HUES6 (cell line): ENCODE data around the gene CYP4F2.
"Not testable (repeated sequence)": the region's sequence is repeated elsewhere in the genome, so short reads cannot be mapped to it uniquely, and the experiment has no call there.

Experiments used
- H3K27ac ChIP-seq: 2 replicates; pipeline ENCODE4 v1.7.0; 2013; ENCODE audit warnings: low read depth, mild to moderate bottlenecking, low read length, inconsistent platforms
- H3K27me3 ChIP-seq: 2 replicates; pipeline ENCODE4 v1.6.1; 2013; ENCODE audit warnings: low read length; ENCODE audit not compliant: control insufficient read depth, insufficient read depth
- H3K36me3 ChIP-seq: 2 replicates; pipeline ENCODE4 v1.6.1; 2013; ENCODE audit warnings: low read length; ENCODE audit not compliant: control insufficient read depth, insufficient read depth
- H3K4me1 ChIP-seq: 2 replicates; pipeline ENCODE4 v1.6.1; 2013; ENCODE audit warnings: low read length; ENCODE audit not compliant: control insufficient read depth, insufficient read depth
- H3K4me3 ChIP-seq: 2 replicates; pipeline ENCODE4 v1.5.1; 2013; ENCODE audit warnings: low read depth, low read length
- H3K9ac ChIP-seq: one replicate; pipeline ENCODE4 v1.6.1; 2013; ENCODE audit warnings: mild to moderate bottlenecking, low read length
- H3K9me3 ChIP-seq: 2 replicates; pipeline ENCODE4 v1.6.1; 2013; ENCODE audit warnings: low read depth, low read length; ENCODE audit not compliant: control insufficient read depth, insufficient read depth

Gene CYP4F2

GRCh38 chr19:15860522-15860921, 37.4 kb downstream of the CYP4F2 start:
- Histone ChIP-seq H3K36me3 (no peaks in the 10 kb centered on the region), H3K27me3 (no peaks in the 10 kb centered on the region; the same call in 1 of the 2 replicates), H3K27ac (no peak overlapping the region), H3K4me3 (no peak overlapping the region), H3K4me1 (peaks cover 2% of the 10 kb centered on the region; the same call in 1 of the 2 replicates), H3K9me3 (no peaks in the 10 kb centered on the region; the same call in 1 of the 2 replicates), H3K9ac (no peak overlapping the region)

- H3K9me3 ChIP-seq: no peaks in the 10 kb centered on the region; the same call in 1 of the 2 replicates
- no peak overlapping the region for H3K27ac ChIP-seq
- no peak overlapping the region for H3K9ac ChIP-seq
Observed at GRCh38 chr19:15859187-15859586, 38.7 kb downstream of the CYP4F2 start.

GRCh38 chr19:15850385-15850784, 47.5 kb downstream of the CYP4F2 start:
- peaks cover 11% of the 10 kb centered on the region for H3K9me3 ChIP-seq
- H3K27ac ChIP-seq: no peak overlapping the region
- no peak overlapping the region for H3K9ac ChIP-seq
- H3K27me3 ChIP-seq: no peaks in the 10 kb centered on the region
- no peaks in the 10 kb centered on the region for H3K36me3 ChIP-seq
- no peaks in the 10 kb centered on the region for H3K4me1 ChIP-seq
- H3K4me3 ChIP-seq: no peak overlapping the region

More at GRCh38 chr19:15859187-15859586, 38.7 kb downstream of the CYP4F2 start:
- Histone ChIP-seq H3K4me1 (peaks cover 2% of the 10 kb centered on the region; the same call in 1 of the 2 replicates), H3K27me3 (no peaks in the 10 kb centered on the region; the same call in 1 of the 2 replicates), H3K4me3 (no peak overlapping the region), H3K36me3 (no peaks in the 10 kb centered on the region)

GRCh38 chr19:15846923-15847322, 51.0 kb downstream of the CYP4F2 start:
- Histone ChIP-seq H3K27me3 (peaks cover 5% of the 10 kb centered on the region), H3K4me3 (no peak overlapping the region), H3K27ac (no peak overlapping the region), H3K9ac (no peak overlapping the region), H3K9me3 (peaks cover 8% of the 10 kb centered on the region; the same call in 1 of the 2 replicates), H3K4me1 (no peaks in the 10 kb centered on the region), H3K36me3 (no peaks in the 10 kb centered on the region)

GRCh38 chr19:15843894-15844222, 54.0 kb downstream of the CYP4F2 start:
- H3K4me3 ChIP-seq, H3K27me3 ChIP-seq, H3K4me1 ChIP-seq, H3K36me3 ChIP-seq, H3K9ac ChIP-seq, H3K27ac ChIP-seq, H3K9me3 ChIP-seq: not testable (repeated sequence)

GRCh38 chr19:15843203-15843893, 54.5 kb downstream of the CYP4F2 start:
- H3K27me3 ChIP-seq: peaks cover 5% of the 10 kb centered on the region
- H3K4me3 ChIP-seq: no peak overlapping the region
- no peak overlapping the region for H3K27ac ChIP-seq
- H3K4me1 ChIP-seq: peaks cover 6% of the 10 kb centered on the region
- no peak overlapping the region for H3K9ac ChIP-seq
- peaks cover 3% of the 10 kb centered on the region; the same call in 1 of the 2 replicates for H3K9me3 ChIP-seq
- H3K36me3 ChIP-seq: no peaks in the 10 kb centered on the region

GRCh38 chr19:15841875-15842569, 55.9 kb downstream of the CYP4F2 start:
- no peak overlapping the region for H3K27ac ChIP-seq
- no peak overlapping the region for H3K9ac ChIP-seq
- H3K9me3 ChIP-seq: peaks cover 3% of the 10 kb centered on the region; the same call in 1 of the 2 replicates
- H3K4me3 ChIP-seq: no peak overlapping the region
- peaks cover 5% of the 10 kb centered on the region for H3K27me3 ChIP-seq
- H3K4me1 ChIP-seq: peaks cover 11% of the 10 kb centered on the region
- no peaks in the 10 kb centered on the region for H3K36me3 ChIP-seq

GRCh38 chr19:15840833-15841232, 57.0 kb downstream of the CYP4F2 start:
- Histone ChIP-seq H3K9ac (no peak overlapping the region), H3K36me3 (no peaks in the 10 kb centered on the region), H3K4me1 (peaks cover 13% of the 10 kb centered on the region), H3K9me3 (peaks cover 3% of the 10 kb centered on the region; the same call in 1 of the 2 replicates), H3K27ac (no peak overlapping the region), H3K27me3 (peaks cover 9% of the 10 kb centered on the region), H3K4me3 (no peak overlapping the region)

- H3K9me3 ChIP-seq, H3K9ac ChIP-seq, H3K27ac ChIP-seq, H3K36me3 ChIP-seq, H3K4me3 ChIP-seq: not testable (repeated sequence)
- Histone ChIP-seq H3K4me1 (peaks cover 16% of the 10 kb centered on the region), H3K27me3 (peaks cover 11% of the 10 kb centered on the region)
Observed at GRCh38 chr19:15839888-15840287, 58.0 kb downstream of the CYP4F2 start.

- Histone ChIP-seq H3K27ac (no peak overlapping the region), H3K4me1 (peaks cover 16% of the 10 kb centered on the region), H3K4me3 (no peak overlapping the region), H3K36me3 (no peaks in the 10 kb centered on the region), H3K9me3 (no peaks in the 10 kb centered on the region; the same call in 1 of the 2 replicates), H3K9ac (no peak overlapping the region), H3K27me3 (peaks cover 11% of the 10 kb centered on the region; the same call in 1 of the 2 replicates)
Observed at GRCh38 chr19:15838351-15838750, 59.5 kb downstream of the CYP4F2 start.

GRCh38 chr19:15837221-15837731, 60.6 kb downstream of the CYP4F2 start:
- peak overlapping the region; percentile 74 for H3K4me3 ChIP-seq
- H3K9me3 ChIP-seq: no peaks in the 10 kb centered on the region; the same call in 1 of the 2 replicates
- H3K27ac ChIP-seq: peak overlapping the region; percentile 98

More at GRCh38 chr19:15837221-15837731, 60.6 kb downstream of the CYP4F2 start:
- peak overlapping the region; percentile 95 for H3K9ac ChIP-seq
- no peaks in the 10 kb centered on the region for H3K36me3 ChIP-seq
- peaks cover 16% of the 10 kb centered on the region for H3K4me1 ChIP-seq
- H3K27me3 ChIP-seq: peaks cover 14% of the 10 kb centered on the region; the same call in 1 of the 2 replicates
